ENCODE results near the gene CTNNA1.
"Not testable (repeated sequence)": the region's sequence is repeated elsewhere in the genome, so short reads cannot be mapped to it uniquely, and the experiment has no call there.

CTNNA1 gene

GRCh38 chr5:138903130-138903775, 150.0 kb downstream of the CTNNA1 start:
- DNase-seq: no peak

- no peak for DNase-seq
Observed at GRCh38 chr5:138905541-138905940, 152.3 kb downstream of the CTNNA1 start.

GRCh38 chr5:138909734-138910133, 156.5 kb downstream of the CTNNA1 start:
- DNase-seq: no peak

GRCh38 chr5:138910546-138911185, 157.4 kb downstream of the CTNNA1 start:
- DNase-seq: no peak

- DNase-seq: no peak
Observed at GRCh38 chr5:138911441-138911840, 158.2 kb downstream of the CTNNA1 start.

DNA sequence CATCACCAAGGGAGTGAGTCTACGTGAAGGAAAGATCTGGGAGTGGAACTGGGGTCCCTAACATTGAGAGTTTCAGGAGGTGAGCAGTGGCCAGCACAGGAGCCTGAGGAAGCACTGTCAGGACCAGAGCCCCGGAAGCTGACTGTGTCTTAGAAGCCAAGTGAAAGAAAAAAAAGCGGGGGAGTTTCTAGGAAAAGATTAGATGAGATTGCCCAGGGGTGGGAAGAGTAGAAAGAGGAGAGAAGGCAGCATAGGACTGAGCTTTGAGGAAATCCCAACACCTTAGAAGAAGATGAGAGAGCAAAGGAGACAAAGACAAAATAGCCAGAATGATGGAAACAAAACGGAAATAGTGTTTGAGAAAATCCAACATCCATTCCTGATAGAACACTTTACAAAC, 158.9 kb downstream of the CTNNA1 start:
- DNase-seq: no peak

- DNase-seq: no peak
Observed at GRCh38 chr5:138913773-138914172, 160.5 kb downstream of the CTNNA1 start.

DNA sequence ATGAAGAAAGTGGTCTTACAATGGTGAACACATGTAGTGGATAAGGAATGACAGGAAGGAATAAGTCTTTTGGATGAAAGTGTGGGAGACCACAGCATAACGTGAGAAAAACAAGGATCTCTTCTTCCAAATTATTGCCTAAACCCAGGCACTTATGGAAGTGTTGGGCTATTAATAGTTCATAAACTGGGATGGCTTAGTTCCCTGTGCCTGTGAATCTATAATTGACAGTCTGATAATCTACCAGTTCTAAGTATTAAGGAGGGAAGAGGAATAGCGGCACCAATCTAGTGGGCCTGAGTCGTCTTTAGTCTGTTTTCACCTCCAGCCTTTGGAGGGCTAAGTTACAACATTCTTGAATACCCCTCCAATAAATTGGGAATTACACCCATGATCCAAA, 161.1 kb downstream of the CTNNA1 start:
- no peak for DNase-seq

- DNase-seq: no peak
Observed at GRCh38 chr5:138918686-138919085, 165.5 kb downstream of the CTNNA1 start.

- DNase-seq: no peak
Observed at GRCh38 chr5:138920181-138920580, 167.0 kb downstream of the CTNNA1 start.

DNA sequence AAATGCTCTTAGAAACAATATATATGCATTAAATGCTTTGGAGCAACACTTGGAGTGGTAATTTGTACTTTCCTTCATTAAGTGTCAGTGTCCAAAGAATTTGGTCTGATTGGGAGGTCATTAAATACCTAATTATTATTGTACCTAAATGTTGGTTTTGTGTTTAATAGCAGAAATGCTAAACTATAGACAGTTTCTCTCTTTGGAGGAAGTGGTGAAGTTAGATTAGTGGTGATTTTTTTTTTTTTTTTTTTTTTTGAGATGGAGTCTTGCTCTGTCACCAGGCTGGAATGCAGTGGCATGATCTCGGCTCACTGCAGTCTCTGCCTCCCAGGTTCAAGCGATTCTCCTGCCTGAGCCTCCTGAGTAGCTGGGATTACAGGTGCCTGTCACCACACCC, 168.1 kb downstream of the CTNNA1 start:
- not testable (repeated sequence) for DNase-seq

DNA sequence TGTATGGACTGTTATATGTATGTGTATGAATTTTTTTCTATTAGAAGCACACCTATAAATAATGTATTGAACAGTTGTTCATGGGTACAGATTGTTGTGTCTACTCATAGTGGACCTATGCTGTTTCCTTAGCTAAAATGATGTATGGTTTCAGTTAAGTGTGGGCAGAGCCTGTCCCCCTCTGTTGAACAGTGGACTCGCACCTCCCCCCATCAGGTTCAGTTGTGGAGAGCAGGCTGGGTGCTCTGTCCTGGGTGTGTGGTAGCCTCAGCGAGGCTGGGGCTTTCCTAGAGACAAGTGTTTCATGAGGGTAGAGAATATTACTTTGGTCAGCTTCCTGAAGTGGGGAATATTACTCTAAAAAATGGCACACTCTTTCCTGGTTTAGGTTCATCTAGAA, 169.3 kb downstream of the CTNNA1 start:
- DNase-seq: no peak

GRCh38 chr5:138925090-138925635, 171.9 kb downstream of the CTNNA1 start:
- DNase-seq: no peak

DNA sequence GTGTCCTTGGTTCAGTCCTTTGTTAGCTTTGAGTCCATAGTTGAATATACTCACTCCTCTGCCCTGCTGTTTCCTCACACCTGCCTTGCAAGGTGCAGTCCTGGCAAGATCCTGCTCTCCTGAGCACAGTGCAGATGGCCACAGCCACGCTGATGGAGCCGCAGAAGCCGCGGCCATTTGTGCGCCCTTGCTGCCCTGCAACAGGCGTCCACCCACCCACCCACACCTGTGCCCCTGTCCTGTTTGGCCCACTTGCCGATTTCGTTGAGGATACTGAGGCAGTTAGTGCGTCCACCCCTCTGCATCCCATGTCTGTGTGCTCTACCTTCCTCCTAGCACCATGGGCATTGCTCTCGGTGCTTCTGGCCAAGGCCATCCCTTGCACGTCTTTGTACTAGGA, 173.0 kb downstream of the CTNNA1 start:
- no peak for DNase-seq

DNA sequence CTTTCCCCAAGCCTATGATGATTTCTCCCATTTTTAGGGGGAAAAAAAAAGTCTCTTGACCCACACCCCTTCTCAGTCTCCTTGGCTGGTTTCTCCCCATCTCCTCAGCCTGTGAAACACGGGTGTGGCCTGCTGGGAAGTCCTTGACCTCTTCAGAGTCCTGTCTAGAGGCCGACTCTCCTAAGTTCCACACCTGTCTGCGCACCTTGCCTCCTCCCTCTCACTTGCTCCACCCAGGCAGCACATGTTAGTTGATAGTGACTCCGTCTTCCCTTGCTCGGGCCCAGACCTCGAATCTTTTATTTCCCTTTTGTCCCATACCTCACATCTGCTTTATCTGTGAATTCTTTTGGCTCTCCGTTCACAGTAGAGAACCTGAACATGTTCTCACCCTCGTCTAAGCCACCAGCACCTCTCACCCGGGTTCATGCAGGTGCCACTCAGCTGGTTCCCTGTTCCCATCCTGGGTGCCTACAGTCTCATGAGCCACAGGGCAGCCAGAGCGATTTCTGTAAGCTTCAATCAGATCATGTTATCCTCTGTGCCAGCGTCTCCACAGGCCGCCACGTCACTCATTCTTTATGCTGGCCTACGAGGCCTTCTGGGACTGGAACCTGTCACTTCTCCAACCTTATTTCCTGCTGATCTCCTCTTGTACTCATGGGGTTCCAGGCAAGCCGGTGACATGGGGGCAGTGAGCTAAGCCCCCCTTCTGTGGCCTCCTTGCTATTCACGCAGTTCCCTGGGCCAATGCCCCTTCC, 173.6 kb downstream of the CTNNA1 start:
- DNase-seq: no peak

DNA sequence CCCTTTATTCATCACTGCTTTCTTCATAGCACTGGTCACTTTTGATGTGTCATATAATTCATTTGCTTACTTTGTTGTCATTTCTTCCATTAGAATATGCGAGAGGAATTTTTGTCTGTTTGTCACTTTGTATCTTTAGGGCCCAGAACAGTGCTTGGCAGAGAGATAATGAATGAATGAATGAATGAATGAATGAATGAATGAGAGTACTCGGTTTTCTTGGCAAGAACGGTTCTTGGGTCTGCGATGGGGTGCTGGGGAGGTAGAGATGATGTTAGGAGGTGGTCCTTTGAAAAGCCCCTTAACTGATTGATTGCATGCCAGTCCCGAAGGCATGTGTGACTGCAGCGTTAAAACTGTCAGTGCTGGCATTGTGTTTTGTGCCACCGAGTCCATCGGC, 174.3 kb downstream of the CTNNA1 start:
- no peak for DNase-seq

DNA sequence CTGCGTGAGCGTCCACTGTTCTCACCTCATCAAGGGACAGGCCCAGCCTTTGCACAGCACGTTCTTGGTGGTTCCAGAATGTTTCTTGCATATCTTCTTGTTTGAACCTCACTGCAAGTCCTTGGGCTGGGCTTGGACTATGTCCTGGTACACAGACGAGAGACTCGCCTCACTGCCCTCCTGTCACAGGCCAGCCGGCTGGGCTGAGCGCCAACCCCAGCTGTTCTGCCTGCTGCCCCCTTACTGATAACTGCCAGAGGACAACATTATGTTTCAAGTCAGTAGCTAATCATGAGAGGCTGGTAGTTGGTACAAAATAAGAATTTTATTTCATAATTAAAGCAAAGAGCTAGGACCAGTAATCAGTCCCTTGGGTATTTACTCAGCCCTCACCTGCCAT, 174.8 kb downstream of the CTNNA1 start:
- no peak for DNase-seq

DNA sequence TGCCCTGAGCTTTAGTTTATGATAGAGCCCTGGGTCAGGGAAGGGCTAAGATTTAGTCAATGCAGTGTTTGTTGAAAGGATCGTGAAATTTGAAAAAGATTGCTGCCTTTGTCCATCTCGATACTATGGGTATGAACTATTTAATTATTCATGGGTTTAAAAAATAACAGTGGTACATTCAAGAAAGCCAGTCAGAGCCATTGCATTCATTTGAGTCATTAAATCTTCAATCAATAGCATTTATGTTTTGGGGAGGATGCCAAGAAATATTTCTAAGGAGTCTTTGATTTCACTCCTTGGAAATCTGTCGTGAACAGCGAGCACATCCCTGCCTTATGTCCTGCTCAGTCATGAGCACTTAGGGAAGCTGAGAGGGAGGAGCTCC, 176.3 kb downstream of the CTNNA1 start:
- no peak for DNase-seq

- DNase-seq: no peak
Observed at GRCh38 chr5:138930371-138931097, 177.3 kb downstream of the CTNNA1 start.

- no peak for DNase-seq
Observed at GRCh38 chr5:138932171-138932810, 179.1 kb downstream of the CTNNA1 start.

GRCh38 chr5:138933522-138934290, 180.5 kb downstream of the CTNNA1 start:
- DNase-seq: no peak

DNA sequence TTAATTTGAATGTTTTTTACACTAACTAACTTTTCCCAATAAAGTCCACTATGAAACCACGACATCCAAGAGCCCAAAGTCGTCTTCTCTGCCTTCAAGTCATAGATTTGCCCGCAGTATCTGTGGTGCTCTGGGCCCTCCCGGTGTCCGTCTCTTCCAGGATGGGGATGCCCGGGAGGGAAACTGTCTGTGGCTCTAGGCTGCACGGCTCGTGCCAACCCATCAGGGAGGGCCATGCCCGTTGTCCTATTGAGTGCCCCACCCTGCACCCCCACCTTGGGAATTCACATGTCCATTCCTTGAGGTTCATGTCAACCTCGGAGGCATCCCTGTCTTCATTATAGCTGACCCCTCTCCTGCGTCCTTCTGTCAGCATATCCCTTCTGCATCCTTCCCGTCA, 181.7 kb downstream of the CTNNA1 start:
- DNase-seq: no peak

Measured in SHP77 treated with DMSO at 0.1 percent for 48 hours (cell line).